Measurements from ENCODE around the gene MAP1LC3C. TPM values are rescaled to one million over a fixed set of nuclear protein-coding genes. Genes with fewer than 3 reads are reported as not detected.

Gene MAP1LC3C
- total RNA-seq, 4 donors from 2014 or later: 1.00 to 6.5 (median 1.1) TPM; not detected in 1

- in situ Hi-C loops (cut with MboI; ENCODE audit: low pct_ligation_motif_present in 1 of 4, low pct_unique_long_range_greater_than_20kb in 1 of 4, low sequenced_read_pairs in 3 of 4) (no loop called here), intact Hi-C loops (cut with DNase I; ENCODE audit: low total_unique reads) (no loop called here)
- H3K27me3 ChIP-seq: no peaks in the 10 kb centered on the region
- no peaks in the 10 kb centered on the region for H3K4me1 ChIP-seq
- no peak for DNase-seq
- TF ChIP-seq POLR2A (IDR thresholded peaks at IDR 0.05): no peak
- no peak for TF ChIP-seq POLR2AphosphoS5 (IDR thresholded peaks at IDR 0.05)
- no peaks in the 10 kb centered on the region for H3K36me3 ChIP-seq
- H3K4me3 ChIP-seq: no peak overlapping the region
- H3K9me3 ChIP-seq: no peaks in the 10 kb centered on the region
- H3K27ac ChIP-seq: no peak overlapping the region
These were observed 17.6 kb upstream of the MAP1LC3C start for GRCh38 chr1:242016479-242016878.

- WGBS, 2 donors (ENCODE audit: low coverage in 1 of 2): 90 to 100% methylated on average over 1 to 5 of the region's 5 CpGs
- in situ Hi-C loops (cut with MboI; ENCODE audit: low pct_ligation_motif_present in 1 of 4, low pct_unique_long_range_greater_than_20kb in 1 of 4, low sequenced_read_pairs in 3 of 4): no loop called here
These were observed 13.2 kb upstream of the MAP1LC3C start for GRCh38 chr1:242011894-242012660.

GRCh38 chr1:242008826-242009495, 10.1 kb upstream of the MAP1LC3C start:
- Histone ChIP-seq H3K4me1 (no peaks in the 10 kb centered on the region), H3K27me3 (no peaks in the 10 kb centered on the region), H3K27ac (no peak overlapping the region), H3K36me3 (no peaks in the 10 kb centered on the region), H3K4me3 (no peak overlapping the region), H3K9me3 (no peaks in the 10 kb centered on the region)
- 67 to 72% methylated on average over 5 of the region's 5 CpGs for WGBS, 2 donors (ENCODE audit: low coverage in 1 of 2)
- TF ChIP-seq POLR2A (IDR thresholded peaks at IDR 0.05): no peak
- no peak for TF ChIP-seq CTCF (IDR thresholded peaks at IDR 0.05)
- no peak for TF ChIP-seq EP300 (IDR thresholded peaks at IDR 0.05; ENCODE audit: low read depth)
- no peak for TF ChIP-seq POLR2AphosphoS5 (IDR thresholded peaks at IDR 0.05)
- intact Hi-C loops (cut with DNase I; ENCODE audit: low total_unique reads): no loop called here
- no peak for DNase-seq
- in situ Hi-C loops (cut with MboI; ENCODE audit: low pct_ligation_motif_present in 1 of 4, low pct_unique_long_range_greater_than_20kb in 1 of 4, low sequenced_read_pairs in 3 of 4): no loop called here

More at GRCh38 chr1:242011894-242012660, 13.2 kb upstream of the MAP1LC3C start:
- no peak for DNase-seq
- no peaks in the 10 kb centered on the region for H3K36me3 ChIP-seq
- H3K27ac ChIP-seq: no peak overlapping the region
- no peak overlapping the region for H3K4me3 ChIP-seq
- TF ChIP-seq CTCF (IDR thresholded peaks at IDR 0.05) (no peak), EP300 (IDR thresholded peaks at IDR 0.05; ENCODE audit: low read depth) (no peak), POLR2AphosphoS5 (IDR thresholded peaks at IDR 0.05) (no peak), POLR2A (IDR thresholded peaks at IDR 0.05) (no peak)
- H3K27me3 ChIP-seq: no peaks in the 10 kb centered on the region
- H3K4me1 ChIP-seq: no peaks in the 10 kb centered on the region
- intact Hi-C loops (cut with DNase I; ENCODE audit: low total_unique reads): no loop called here
- H3K9me3 ChIP-seq: no peaks in the 10 kb centered on the region

- Histone ChIP-seq H3K9me3 (no peaks in the 10 kb centered on the region), H3K27ac (no peak overlapping the region), H3K27me3 (no peaks in the 10 kb centered on the region), H3K36me3 (no peaks in the 10 kb centered on the region), H3K4me3 (no peak overlapping the region), H3K4me1 (no peaks in the 10 kb centered on the region)
- TF ChIP-seq POLR2AphosphoS5 (IDR thresholded peaks at IDR 0.05) (no peak), POLR2A (IDR thresholded peaks at IDR 0.05) (no peak), CTCF (IDR thresholded peaks at IDR 0.05) (no peak), EP300 (IDR thresholded peaks at IDR 0.05; ENCODE audit: low read depth) (no peak)
- in situ Hi-C loops (cut with MboI; ENCODE audit: low pct_ligation_motif_present in 1 of 4, low pct_unique_long_range_greater_than_20kb in 1 of 4, low sequenced_read_pairs in 3 of 4): no loop called here
- intact Hi-C loops (cut with DNase I; ENCODE audit: low total_unique reads): no loop called here
- 80 to 89% methylated on average over 3 of the region's 3 CpGs for WGBS, 2 donors (ENCODE audit: low coverage in 1 of 2)
- no peak for DNase-seq
These were observed 8.1 kb upstream of the MAP1LC3C start for GRCh38 chr1:242006976-242007375.

Measured in transverse colon (tissue), 4 donors.